GM13977 (cell line): ENCODE results near the gene FOCAD.

Experiments used
- DNase-seq: peaks from one replicate; pipeline ENCODE4 v3.0.0; 2012; ENCODE audit warnings: low spot score
- in situ Hi-C: fragments of 300-500 bp; cut with MboI; formaldehyde crosslinking; loops from one replicate; pipeline ENCODE4 v1.12.0; 2022; ENCODE audit warnings: low sequenced_read_pairs, low pct_unique_long_range_greater_than_20kb, mixed read lengths, inconsistent platforms; ENCODE audit not compliant: unreplicated experiment
- TF ChIP-seq, protein P1 (sequence below): IDR thresholded peaks from 2 replicates; pipeline ENCODE4 v1.5.1; 2012; ENCODE audit warnings: mild to moderate bottlenecking, control low read depth; ENCODE audit not compliant: insufficient read depth; ENCODE audit errors: extremely low read depth, missing control alignments

Gene FOCAD

DNA sequence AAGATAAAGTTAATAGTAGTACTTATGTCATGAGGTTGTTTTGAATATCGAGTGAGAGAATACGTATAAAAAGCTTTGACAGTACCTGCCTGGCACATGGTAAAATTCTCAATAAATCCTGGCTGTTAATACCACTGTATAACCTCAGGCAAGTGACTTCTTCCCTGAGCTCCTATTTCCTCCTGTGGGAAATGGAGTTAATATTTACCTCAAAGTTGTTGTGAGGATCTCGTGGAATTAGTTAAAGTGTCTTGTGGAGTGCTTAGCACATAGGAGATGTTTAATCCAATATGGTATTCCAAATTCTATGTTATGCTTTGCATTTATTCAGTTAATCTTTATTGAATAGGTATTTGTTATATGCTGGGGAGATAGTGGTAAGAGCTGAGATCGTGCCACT lies 18.5 kb downstream of the FOCAD start:
- TF ChIP-seq, protein P1, sequence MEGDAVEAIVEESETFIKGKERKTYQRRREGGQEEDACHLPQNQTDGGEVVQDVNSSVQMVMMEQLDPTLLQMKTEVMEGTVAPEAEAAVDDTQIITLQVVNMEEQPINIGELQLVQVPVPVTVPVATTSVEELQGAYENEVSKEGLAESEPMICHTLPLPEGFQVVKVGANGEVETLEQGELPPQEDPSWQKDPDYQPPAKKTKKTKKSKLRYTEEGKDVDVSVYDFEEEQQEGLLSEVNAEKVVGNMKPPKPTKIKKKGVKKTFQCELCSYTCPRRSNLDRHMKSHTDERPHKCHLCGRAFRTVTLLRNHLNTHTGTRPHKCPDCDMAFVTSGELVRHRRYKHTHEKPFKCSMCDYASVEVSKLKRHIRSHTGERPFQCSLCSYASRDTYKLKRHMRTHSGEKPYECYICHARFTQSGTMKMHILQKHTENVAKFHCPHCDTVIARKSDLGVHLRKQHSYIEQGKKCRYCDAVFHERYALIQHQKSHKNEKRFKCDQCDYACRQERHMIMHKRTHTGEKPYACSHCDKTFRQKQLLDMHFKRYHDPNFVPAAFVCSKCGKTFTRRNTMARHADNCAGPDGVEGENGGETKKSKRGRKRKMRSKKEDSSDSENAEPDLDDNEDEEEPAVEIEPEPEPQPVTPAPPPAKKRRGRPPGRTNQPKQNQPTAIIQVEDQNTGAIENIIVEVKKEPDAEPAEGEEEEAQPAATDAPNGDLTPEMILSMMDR: no peak
- no peak for DNase-seq
- in situ Hi-C loops: no loop called here

DNA sequence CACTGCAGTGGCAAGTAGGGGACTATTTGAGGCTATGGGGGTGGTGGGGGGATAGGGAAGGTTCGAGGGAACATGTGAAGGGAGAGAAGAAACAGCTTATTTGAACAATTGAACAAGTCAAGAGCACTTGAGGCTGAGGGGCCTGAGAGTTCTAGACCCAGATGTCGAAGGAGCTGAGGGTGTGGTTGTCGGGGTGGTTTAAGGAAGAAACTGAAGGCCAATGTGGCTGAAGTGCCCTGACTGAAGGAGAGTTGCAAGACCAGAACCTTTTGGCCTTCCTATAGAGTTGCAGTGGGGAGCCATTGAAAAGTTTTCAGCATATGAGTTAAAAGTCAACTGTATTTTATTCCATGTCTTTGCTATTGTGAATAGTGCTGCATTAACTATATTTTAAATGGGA lies 19.1 kb downstream of the FOCAD start:
- DNase-seq: no peak
- TF ChIP-seq, protein P1: no peak
- in situ Hi-C loops: no loop called here

DNA sequence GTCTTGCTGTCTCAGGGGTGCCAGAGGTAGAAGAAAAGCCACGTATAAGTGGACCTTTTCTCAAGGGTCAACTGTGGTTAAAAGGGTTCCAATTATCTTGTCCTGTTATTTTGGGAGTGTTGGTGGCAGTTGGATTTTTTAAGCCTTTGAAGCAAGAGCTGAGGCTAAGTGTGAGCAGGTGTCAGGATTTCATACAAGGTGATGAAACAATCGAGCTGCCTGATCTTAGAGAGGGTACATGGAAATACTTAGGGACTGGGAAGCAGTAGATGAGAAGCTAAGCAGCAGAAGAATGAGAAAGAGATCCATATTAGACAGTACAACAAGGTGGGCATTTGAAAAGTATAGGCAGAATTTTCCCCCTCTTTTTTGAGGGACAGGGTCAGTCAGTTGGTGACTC lies 23.6 kb downstream of the FOCAD start:
- DNase-seq: no peak
- TF ChIP-seq, protein P1: no peak
- in situ Hi-C loops: no loop called here

DNA sequence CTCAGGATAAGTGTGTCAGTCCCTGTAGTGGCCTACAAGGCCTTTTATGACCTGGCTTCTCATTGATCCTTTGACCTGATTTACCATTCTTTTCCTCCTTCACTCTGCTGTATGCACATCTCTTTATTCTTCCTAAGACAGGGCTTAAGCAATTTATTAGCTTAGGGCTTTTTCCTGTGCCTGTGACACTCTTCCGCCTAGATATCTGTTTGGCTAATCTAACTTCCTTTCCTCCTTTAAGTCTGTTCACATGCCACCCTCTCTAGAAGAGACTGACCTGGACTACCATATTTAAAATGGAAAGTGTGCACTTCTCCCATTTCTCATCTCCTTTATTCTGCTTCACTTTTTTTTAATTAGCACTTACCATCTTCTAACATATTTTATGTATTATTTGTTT lies 29.1 kb downstream of the FOCAD start:
- in situ Hi-C loops: no loop called here
- DNase-seq: no peak
- TF ChIP-seq, protein P1: no peak

DNA sequence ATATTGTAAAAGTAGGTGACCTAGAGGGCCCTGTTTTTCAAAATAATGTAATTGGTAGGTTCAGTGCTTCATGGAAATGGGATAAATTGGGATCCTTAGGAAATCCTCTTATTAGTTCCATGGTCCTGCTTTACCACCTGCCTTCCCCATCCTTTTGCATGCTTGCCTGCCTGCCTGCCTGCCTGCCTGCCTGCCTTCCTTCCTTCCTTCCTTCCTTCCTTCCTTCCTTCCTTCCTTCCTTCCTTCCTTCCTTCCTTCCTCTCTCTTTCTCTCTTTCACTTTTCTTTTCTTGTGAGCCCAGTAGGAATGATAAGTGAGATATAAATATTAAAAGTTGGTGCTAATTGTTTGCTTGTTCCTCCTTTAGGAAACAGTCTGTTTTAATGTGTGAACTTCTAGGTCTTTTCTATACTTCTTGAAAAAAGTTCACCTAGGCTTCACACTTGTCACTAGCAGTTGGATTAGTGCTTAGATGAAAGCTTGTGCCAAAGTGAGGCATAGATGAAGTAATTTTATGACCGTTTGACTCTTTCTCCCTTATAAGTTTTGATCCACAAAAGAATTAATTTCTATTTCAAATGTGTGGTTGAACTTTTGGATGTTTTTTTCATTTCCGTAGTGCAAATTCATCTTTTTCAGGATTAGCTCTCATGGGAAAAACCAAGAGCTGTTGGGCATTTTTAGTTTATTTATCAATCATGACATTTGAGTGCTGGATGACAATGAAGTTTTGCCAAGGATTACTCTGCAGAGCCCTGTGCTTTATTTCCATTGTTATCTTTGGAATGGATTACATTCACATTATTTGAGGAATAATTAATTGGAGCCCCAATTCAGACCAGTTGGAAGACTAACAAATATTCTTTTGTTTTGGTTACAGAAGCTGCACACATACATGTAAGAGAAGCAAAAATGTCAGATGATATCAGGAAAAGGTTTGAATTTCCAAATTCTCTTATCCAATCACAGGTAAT lies 30.7 kb downstream of the FOCAD start:
- no peak for DNase-seq
- TF ChIP-seq, protein P1: no peak
- in situ Hi-C loops: no loop called here

DNA sequence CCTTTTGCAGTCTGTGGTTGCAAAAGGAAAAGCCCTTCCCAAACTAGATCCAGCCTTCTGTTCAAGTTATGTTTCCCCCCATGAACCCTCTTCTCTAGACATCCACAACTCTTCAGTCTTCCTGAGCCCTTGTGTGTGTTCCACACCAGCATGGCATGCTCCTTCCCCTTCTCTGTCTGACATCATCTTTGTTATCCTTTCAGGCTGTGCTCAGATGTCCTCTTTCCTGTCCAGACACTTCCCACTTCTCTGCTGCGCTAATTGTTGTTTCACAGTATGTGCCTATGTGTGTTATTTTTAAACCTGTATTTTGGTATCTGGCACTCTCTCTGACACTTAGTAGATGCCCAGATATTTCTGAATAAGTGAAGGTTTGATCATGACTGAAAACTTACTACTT lies 38.2 kb downstream of the FOCAD start:
- TF ChIP-seq, protein P1: no peak
- in situ Hi-C loops: no loop called here
- no peak for DNase-seq
